ENCODE measurements around the gene PNN.
"Not testable (repeated sequence)": the region's sequence is repeated elsewhere in the genome, so short reads cannot be mapped to it uniquely, and the experiment has no call there.

The PNN gene

GRCh38 chr14:39218171-39218769, 43.2 kb downstream of the PNN start:
- H3K4me1 ChIP-seq (ENCODE audit: insufficient read depth, low read length, poor library complexity, severe bottlenecking), result peaks cover 3% of the 10 kb centered on the region
- H4K20me1 ChIP-seq (ENCODE audit: insufficient read depth, low read length, poor library complexity, severe bottlenecking), result no peaks in the 10 kb centered on the region
- TF ChIP-seq EZH2phosphoT487 (IDR thresholded peaks at IDR 0.05; ENCODE audit: borderline replicate concordance), result no peak
- TF ChIP-seq CTCF (conservative IDR thresholded peaks at IDR 0.05; ENCODE audit: low read length), result no peak
- H3K4me2 ChIP-seq (ENCODE audit: low read depth, low read length, poor library complexity, severe bottlenecking), result no peak overlapping the region
- H3K9me3 ChIP-seq (ENCODE audit: insufficient read depth, low read depth, low read length), result no peaks in the 10 kb centered on the region
- H3K9ac ChIP-seq (ENCODE audit: low read depth, low read length, poor library complexity, severe bottlenecking), result no peak overlapping the region
- no peaks in the 10 kb centered on the region for H3F3A ChIP-seq (ENCODE audit: low read depth)
- H3K4me3 ChIP-seq (ENCODE audit: low read length, poor library complexity, severe bottlenecking), result no peak overlapping the region
- no peaks in the 10 kb centered on the region for H3K27me3 ChIP-seq (ENCODE audit: insufficient read depth, low read length, poor library complexity, severe bottlenecking)
- no peaks in the 10 kb centered on the region for H3K79me2 ChIP-seq (ENCODE audit: insufficient read depth, low read length)
- no peak overlapping the region for H2AFZ ChIP-seq (ENCODE audit: low read length)
- no peaks in the 10 kb centered on the region for H3K36me3 ChIP-seq (ENCODE audit: insufficient read depth, low read length)
- no peaks in the 10 kb centered on the region for H3K9me2 ChIP-seq (replicated peaks; ENCODE audit: low read depth, low read length)

DNA sequence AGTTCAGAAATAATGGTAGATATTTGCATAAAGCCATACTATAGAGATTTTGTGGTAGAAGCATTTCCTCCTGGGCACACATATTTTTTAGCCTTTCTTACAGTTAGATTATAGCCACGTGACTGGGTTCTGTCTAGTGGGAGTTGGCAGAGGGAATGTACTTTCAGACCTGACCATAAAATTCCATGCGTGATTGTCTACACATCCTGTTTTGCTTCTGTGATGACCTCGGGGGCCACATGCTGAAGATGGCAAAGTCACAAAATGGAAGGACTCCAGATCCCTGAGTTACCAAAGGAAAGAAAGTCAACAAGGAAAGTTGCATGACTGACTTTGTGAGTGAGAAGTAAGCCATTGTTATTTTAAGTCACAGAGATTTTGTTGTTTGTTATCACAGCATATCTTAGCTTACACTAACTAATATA, 44.0 kb downstream of the PNN start:
- H3K27me3 ChIP-seq (ENCODE audit: insufficient read depth, low read length, poor library complexity, severe bottlenecking), result no peaks in the 10 kb centered on the region
- no peak overlapping the region for H3K4me3 ChIP-seq (ENCODE audit: low read length, poor library complexity, severe bottlenecking)
- no peak overlapping the region for H3K4me2 ChIP-seq (ENCODE audit: low read depth, low read length, poor library complexity, severe bottlenecking)
- H3K9me2 ChIP-seq (replicated peaks; ENCODE audit: low read depth, low read length), result no peaks in the 10 kb centered on the region
- H3K79me2 ChIP-seq (ENCODE audit: insufficient read depth, low read length), result no peaks in the 10 kb centered on the region
- no peak overlapping the region for H2AFZ ChIP-seq (ENCODE audit: low read length)
- peaks cover 3% of the 10 kb centered on the region for H3K4me1 ChIP-seq (ENCODE audit: insufficient read depth, low read length, poor library complexity, severe bottlenecking)
- no peak for TF ChIP-seq EZH2phosphoT487 (IDR thresholded peaks at IDR 0.05; ENCODE audit: borderline replicate concordance)
- TF ChIP-seq CTCF (conservative IDR thresholded peaks at IDR 0.05; ENCODE audit: low read length), result no peak
- no peaks in the 10 kb centered on the region for H3K36me3 ChIP-seq (ENCODE audit: insufficient read depth, low read length)
- H4K20me1 ChIP-seq (ENCODE audit: insufficient read depth, low read length, poor library complexity, severe bottlenecking), result no peaks in the 10 kb centered on the region
- no peaks in the 10 kb centered on the region for H3K9me3 ChIP-seq (ENCODE audit: insufficient read depth, low read depth, low read length)
- H3F3A ChIP-seq (ENCODE audit: low read depth), result no peaks in the 10 kb centered on the region
- no peak overlapping the region for H3K9ac ChIP-seq (ENCODE audit: low read depth, low read length, poor library complexity, severe bottlenecking)

GRCh38 chr14:39220473-39220872, 45.4 kb downstream of the PNN start:
- H3K36me3 ChIP-seq (ENCODE audit: insufficient read depth, low read length); H3K9me2 ChIP-seq (replicated peaks; ENCODE audit: low read depth, low read length); H3K27me3 ChIP-seq (ENCODE audit: insufficient read depth, low read length, poor library complexity, severe bottlenecking); H4K20me1 ChIP-seq (ENCODE audit: insufficient read depth, low read length, poor library complexity, severe bottlenecking); H3K9me3 ChIP-seq (ENCODE audit: insufficient read depth, low read depth, low read length); H3K4me2 ChIP-seq (ENCODE audit: low read depth, low read length, poor library complexity, severe bottlenecking); H3K4me1 ChIP-seq (ENCODE audit: insufficient read depth, low read length, poor library complexity, severe bottlenecking); H3K79me2 ChIP-seq (ENCODE audit: insufficient read depth, low read length); H3K4me3 ChIP-seq (ENCODE audit: low read length, poor library complexity, severe bottlenecking); H3K9ac ChIP-seq (ENCODE audit: low read depth, low read length, poor library complexity, severe bottlenecking); H3F3A ChIP-seq (ENCODE audit: low read depth); H2AFZ ChIP-seq (ENCODE audit: low read length): not testable (repeated sequence)

DNA sequence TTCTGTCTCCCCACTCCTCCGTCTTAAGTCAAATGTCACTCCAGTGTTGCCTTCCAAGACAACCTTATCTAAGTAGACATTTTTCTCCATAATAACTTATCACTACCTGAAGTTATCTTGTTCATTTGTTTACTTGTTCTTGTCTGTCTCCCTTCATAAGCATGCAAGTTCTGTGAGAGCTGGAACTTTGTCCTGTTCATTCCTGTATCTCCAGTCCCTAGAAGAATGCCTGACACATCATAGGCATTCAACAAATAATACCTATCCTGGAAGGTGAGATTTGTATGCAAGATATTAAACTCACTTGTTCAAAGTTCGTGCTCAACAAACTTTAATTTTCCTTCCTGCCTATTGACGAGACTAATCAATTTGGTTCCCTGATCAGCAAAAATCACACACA, 53.0 kb downstream of the PNN start:
- no peaks in the 10 kb centered on the region for H3K79me2 ChIP-seq (ENCODE audit: insufficient read depth, low read length)
- no peaks in the 10 kb centered on the region for H3F3A ChIP-seq (ENCODE audit: low read depth)
- H3K4me1 ChIP-seq (ENCODE audit: insufficient read depth, low read length, poor library complexity, severe bottlenecking), result no peaks in the 10 kb centered on the region
- TF ChIP-seq EZH2phosphoT487 (IDR thresholded peaks at IDR 0.05; ENCODE audit: borderline replicate concordance), result no peak
- no peak for TF ChIP-seq CTCF (conservative IDR thresholded peaks at IDR 0.05; ENCODE audit: low read length)
- no peak overlapping the region for H2AFZ ChIP-seq (ENCODE audit: low read length)
- no peak overlapping the region for H3K4me2 ChIP-seq (ENCODE audit: low read depth, low read length, poor library complexity, severe bottlenecking)
- H3K9me2 ChIP-seq (replicated peaks; ENCODE audit: low read depth, low read length), result no peaks in the 10 kb centered on the region
- no peaks in the 10 kb centered on the region for H3K36me3 ChIP-seq (ENCODE audit: insufficient read depth, low read length)
- H3K27me3 ChIP-seq (ENCODE audit: insufficient read depth, low read length, poor library complexity, severe bottlenecking), result no peaks in the 10 kb centered on the region
- H3K9ac ChIP-seq (ENCODE audit: low read depth, low read length, poor library complexity, severe bottlenecking), result no peak overlapping the region
- no peak overlapping the region for H3K4me3 ChIP-seq (ENCODE audit: low read length, poor library complexity, severe bottlenecking)
- H3K9me3 ChIP-seq (ENCODE audit: insufficient read depth, low read depth, low read length), result no peaks in the 10 kb centered on the region
- no peaks in the 10 kb centered on the region for H4K20me1 ChIP-seq (ENCODE audit: insufficient read depth, low read length, poor library complexity, severe bottlenecking)
